ENCODE data around the gene HMCN1.
A peak's percentile ranks its signal among the peaks of the same experiment; 100 is the strongest.

HMCN1 gene

GRCh38 chr1:186054932-186055331, 320.7 kb downstream of the HMCN1 start:
- no peak for TF ChIP-seq CTCF (IDR thresholded peaks at IDR 0.05; ENCODE audit: low read depth, low read length)
- no peak for DNase-seq (ENCODE audit: extremely low read depth, low read depth)

GRCh38 chr1:186055846-186056245, 321.7 kb downstream of the HMCN1 start:
- no peak for TF ChIP-seq CTCF (IDR thresholded peaks at IDR 0.05; ENCODE audit: low read depth, low read length)

GRCh38 chr1:186057086-186057485, 322.9 kb downstream of the HMCN1 start:
- TF ChIP-seq CTCF (IDR thresholded peaks at IDR 0.05; ENCODE audit: low read depth, low read length): no peak
- no peak for DNase-seq (ENCODE audit: extremely low read depth, low read depth)

More at GRCh38 chr1:186055846-186056245, 321.7 kb downstream of the HMCN1 start:
- DNase-seq (ENCODE audit: extremely low read depth, low read depth): no peak

GRCh38 chr1:186059311-186059710, 325.1 kb downstream of the HMCN1 start:
- no peak for TF ChIP-seq CTCF (IDR thresholded peaks at IDR 0.05; ENCODE audit: low read depth, low read length)
- peak; percentile 47 for DNase-seq (ENCODE audit: extremely low read depth, low read depth)

- TF ChIP-seq CTCF (IDR thresholded peaks at IDR 0.05; ENCODE audit: low read depth, low read length): no peak
These were observed 325.6 kb downstream of the HMCN1 start for GRCh38 chr1:186059752-186060151.

GRCh38 chr1:186060226-186060625, 326.0 kb downstream of the HMCN1 start:
- TF ChIP-seq CTCF (IDR thresholded peaks at IDR 0.05; ENCODE audit: low read depth, low read length): no peak

More at GRCh38 chr1:186059752-186060151, 325.6 kb downstream of the HMCN1 start:
- DNase-seq (ENCODE audit: extremely low read depth, low read depth): no peak

GRCh38 chr1:186063091-186063657, 329.0 kb downstream of the HMCN1 start:
- TF ChIP-seq CTCF (IDR thresholded peaks at IDR 0.05; ENCODE audit: low read depth, low read length): no peak
- DNase-seq (ENCODE audit: extremely low read depth, low read depth): no peak

More at GRCh38 chr1:186060226-186060625, 326.0 kb downstream of the HMCN1 start:
- no peak for DNase-seq (ENCODE audit: extremely low read depth, low read depth)
